ENCODE measurements around the gene SACS.
"Not testable (repeated sequence)": the region's sequence is repeated elsewhere in the genome, so short reads cannot be mapped to it uniquely, and the experiment has no call there.

The SACS gene

DNA sequence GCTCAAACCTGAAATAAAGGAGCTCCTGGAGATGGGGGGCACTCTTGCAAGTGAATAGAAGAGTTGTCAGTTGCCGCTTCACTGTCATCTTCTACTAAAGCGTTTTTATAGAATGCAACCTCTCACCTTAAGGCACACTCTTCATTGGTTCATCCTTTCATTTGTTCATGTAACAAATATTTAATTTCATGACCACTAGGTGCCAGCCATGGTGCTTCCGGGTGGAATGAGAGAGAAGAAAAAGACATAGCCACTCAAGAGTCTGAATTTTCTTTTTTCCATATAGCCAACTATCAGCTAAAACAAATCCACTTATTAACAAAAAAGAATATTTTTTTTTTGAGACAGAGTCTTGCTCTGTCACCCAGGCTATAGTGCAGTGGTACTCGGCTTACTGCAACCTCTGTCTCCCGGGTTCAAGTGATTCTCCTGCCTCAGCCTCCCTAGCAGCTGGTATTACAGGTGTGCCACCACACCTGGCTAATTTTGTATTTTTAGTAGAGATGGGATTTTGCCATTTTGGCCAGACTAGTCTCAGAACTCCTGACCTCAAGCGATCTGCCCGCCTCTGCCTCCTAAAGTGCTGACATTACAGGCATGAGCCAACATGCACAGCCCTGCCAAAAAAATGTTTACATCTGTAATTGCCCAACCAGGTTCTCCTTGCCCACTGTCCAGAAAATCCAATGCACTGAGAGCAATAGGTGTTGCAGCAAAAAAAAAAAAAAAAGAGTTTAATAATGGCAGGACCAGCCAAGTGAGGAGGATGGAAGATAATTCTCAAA is 22.1 kb upstream of the SACS start:
- no peak for DNase-seq (ENCODE audit: low spot score)

DNA sequence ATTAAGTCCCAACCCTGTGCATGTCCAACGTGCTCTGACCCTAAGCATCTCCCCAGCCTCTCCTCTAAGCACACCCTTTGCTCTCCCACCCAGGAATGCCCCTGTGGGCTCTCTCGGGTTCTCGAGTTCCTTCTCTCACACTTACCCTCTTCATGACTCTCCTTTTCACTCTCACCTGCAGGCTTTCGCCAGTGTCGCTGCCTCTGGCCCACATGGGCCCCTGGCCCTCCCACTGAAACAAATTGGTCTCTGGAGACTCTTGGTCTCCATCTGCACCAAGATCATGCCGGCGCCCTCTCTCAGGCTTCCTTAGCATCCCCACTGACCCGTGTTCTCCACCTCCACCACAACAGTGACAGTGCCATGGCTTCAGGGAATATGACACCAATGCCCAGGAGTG is 19.6 kb upstream of the SACS start:
- DNase-seq (ENCODE audit: low spot score): no peak

DNA sequence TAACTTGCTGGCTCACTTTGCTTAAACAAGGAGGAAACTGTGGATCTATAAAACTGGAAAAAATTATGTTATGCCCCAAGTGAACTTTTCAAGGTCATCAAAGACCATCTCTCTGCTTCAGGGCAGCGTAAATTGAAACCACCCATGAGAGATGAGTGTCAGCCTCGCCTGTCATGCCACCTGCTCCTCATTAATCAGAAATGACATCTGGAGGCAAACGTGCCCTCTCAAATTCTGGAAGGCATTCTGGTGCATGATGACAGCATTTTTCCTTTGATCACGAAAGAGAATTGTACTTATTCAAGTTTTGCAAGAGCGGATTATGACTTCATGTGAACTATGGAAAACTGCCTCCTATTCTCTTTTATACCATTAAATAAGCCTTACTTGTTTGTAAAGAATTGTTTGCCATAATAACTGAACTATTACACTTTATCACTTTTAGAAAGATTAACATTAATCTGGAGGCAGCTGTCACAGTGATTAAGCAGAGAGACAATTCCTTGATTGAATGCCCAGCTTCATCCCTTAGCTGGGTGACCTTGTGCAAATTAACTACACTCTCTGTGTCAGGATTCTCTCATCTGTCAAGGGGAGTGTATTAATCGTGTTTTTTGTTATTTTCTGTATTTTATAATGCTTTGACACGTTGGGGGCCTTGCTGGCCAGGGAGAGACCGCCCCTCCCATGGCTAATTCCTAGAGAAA is 17.0 kb upstream of the SACS start:
- DNase-seq (ENCODE audit: low spot score): no peak

DNA sequence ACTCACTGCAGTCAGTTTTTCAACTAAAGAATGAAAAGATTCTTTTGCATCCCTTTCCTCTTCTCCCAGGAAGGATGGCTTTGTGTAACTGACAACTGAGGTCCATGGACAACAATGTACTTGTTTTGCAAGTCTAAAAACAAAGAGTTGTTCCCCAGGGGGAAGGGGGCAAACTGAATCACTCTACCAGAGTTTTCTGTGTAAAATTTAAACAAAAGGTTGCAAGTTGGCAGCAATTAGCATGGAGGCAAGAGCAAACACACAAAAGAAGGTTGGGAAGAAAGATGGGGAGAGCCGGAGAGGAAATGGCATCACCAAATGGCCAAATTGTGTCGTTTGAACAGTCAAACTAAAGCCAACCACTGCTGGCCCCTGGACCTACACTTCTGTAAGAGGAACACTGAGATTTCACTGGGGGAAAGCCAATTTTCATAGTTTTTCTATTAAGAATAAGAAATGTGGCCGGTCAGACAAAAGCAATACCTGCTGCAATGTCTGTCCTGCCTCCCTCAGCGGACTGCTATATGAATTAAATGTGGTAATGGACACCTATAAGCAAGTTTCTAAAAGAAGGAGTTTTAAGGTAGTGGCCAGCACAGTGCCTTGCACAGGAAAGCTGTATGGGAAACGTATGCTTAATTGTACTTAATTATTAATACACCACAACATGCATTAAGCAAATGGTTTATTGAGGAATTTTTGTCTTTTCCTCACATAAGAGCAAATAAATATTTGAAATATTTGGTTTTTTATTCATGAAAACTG is 16.1 kb upstream of the SACS start:
- no peak for DNase-seq (ENCODE audit: low spot score)

- DNase-seq (ENCODE audit: low spot score): no peak
These were observed 14.4 kb upstream of the SACS start for GRCh38 chr13:23447927-23448326.

DNA sequence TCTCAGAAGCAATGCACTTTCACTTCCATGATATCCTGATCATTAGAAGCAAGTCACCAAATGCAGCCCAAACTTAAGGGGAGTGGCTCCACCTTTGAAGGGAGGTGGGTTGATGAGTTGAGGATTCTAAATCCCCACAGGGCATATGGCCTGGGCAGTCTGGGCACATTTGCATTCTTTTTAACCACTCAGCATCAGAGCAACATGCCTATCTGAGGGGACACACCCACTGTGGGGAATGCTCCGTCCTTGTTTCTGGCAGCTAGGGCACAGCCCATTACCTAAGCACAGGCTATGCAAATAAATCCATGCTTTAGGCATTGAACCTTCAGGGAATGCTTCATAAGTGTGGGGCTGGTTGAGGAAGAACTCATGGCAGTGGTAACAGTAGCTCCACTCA is 12.3 kb upstream of the SACS start:
- DNase-seq (ENCODE audit: low spot score): no peak

GRCh38 chr13:23443878-23444277 is 10.4 kb upstream of the SACS start:
- DNase-seq (ENCODE audit: low spot score): no peak

GRCh38 chr13:23443110-23443509 is 9.6 kb upstream of the SACS start:
- DNase-seq (ENCODE audit: low spot score): no peak

DNA sequence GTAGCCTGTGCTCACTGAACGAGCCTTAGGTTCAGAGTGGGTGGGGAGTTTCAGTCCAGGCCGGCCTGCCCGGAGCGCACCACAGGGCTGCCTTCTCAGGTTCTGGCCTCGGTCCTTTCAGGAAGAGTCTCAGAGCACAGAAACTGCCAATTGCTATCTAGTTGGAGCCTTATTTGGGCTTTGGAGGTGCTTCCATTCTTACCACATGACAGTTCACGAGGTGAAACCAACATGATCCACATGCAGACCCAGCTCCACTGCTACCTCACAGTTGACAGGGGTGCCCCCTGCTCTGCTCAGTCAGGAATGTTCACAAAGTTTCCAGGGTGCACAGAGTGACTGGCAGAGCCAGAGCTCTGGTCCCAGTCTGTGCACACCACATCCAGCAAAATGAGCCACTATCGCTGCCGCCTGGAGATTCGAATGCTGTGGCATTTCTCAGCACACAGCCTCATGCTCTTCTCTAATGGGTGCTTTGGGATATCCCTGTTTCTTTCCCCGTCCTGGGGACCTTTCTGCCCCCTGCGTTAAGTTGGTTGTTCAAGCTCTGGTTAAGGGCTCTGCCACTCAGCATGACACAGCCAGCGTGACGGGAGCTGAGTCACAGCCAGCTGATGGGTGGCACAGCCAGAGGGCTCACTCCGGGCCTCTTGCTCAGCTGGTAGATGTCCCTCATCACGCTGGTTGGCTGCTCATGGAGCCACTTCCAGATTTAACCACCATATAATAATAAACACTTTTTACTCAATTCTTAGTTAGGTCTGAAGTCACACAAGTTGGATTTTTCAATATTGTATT is 7.5 kb upstream of the SACS start:
- DNase-seq (ENCODE audit: low spot score): no peak

- not testable (repeated sequence) for DNase-seq (ENCODE audit: low spot score)
These were observed 6.8 kb upstream of the SACS start for GRCh38 chr13:23440324-23440723.

DNA sequence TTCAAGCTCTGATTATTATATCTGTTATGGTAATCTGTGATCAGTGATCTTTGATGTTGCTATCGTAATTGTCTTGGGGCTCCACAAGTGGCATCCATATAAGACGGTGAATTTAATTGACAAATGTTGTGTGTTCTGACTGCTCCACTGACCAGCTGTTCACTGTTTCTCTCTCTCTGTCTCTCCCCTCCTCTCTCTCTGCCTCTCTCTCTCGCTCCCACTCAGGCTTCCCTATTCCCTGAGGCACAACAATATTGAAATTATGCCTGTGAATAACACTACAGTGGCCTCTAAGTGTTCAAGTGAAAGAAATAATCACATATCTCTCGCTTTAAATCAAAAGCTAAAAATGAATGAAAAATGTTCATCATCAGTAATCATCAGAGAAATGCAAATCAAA is 4.4 kb upstream of the SACS start:
- no peak for DNase-seq (ENCODE audit: low spot score)

- DNase-seq (ENCODE audit: low spot score): no peak
These were observed 3.2 kb upstream of the SACS start for GRCh38 chr13:23436680-23437079.

GRCh38 chr13:23434491-23434890 is 989 bp upstream of the SACS start:
- no peak for DNase-seq (ENCODE audit: low spot score)

- no peak for DNase-seq (ENCODE audit: low spot score)
These were observed 876 bp downstream of the SACS start for GRCh38 chr13:23432626-23433025.

- no peak for DNase-seq (ENCODE audit: low spot score)
These were observed 2.8 kb downstream of the SACS start for GRCh38 chr13:23430664-23431063.

GRCh38 chr13:23427881-23428528 is 5.5 kb downstream of the SACS start:
- no peak for DNase-seq (ENCODE audit: low spot score)

DNA sequence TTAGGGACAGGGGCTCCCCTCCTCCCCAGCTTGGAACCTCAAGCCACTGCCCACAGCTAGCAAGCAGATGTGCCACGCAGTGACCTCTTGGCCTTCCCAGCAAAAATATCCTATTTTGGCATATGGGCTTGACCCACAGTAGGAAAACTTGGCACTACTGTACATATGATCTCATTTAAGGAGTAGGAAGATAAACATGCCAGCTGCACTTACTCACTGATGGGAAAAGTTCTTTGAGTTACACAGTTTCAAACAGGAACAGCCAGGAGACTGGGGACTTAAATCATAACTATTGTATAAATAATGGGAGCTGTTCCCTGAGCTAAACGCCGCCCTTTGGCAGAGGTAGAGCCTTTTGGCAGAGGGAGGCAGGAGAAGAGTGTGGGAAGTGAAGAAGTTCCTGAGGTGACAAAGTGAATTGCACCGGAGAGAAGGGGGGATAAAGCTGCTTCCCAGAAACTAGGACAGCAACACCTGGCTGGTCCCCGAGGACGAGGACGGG is 6.1 kb downstream of the SACS start:
- DNase-seq (ENCODE audit: low spot score): no peak

DNA sequence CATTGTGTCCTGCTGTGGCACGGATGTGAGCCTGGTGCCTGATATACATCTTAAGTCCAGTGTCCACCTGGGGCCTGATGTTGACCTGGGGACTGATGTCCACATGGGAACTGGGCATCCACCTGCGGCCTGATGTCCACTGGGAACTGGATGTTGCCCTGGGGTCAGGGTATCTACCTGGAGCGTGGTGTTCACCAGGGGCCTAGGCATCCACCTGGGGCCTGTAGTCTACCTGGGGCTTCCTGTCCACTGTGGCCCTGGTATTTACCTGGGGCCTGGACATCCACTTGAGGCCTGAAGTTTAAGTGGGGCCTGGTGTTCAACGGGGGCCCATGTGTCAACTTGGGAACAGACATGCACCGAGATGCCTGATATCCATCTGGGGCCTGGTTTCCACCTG is 11.9 kb downstream of the SACS start:
- DNase-seq (ENCODE audit: low spot score): no peak

GRCh38 chr13:23418776-23419683 is 14.5 kb downstream of the SACS start:
- DNase-seq (ENCODE audit: low spot score): no peak

- no peak for DNase-seq (ENCODE audit: low spot score)
These were observed 18.8 kb downstream of the SACS start for GRCh38 chr13:23414682-23415081.

Measured in LoVo (cell line).